Liver (tissue), 9 donors: Measurements from ENCODE around the gene GFRA4. TPM values are rescaled to one million over a fixed set of nuclear protein-coding genes. Genes with fewer than 3 reads are reported as not detected.
"Not testable (repeated sequence)": the region's sequence is repeated elsewhere in the genome, so short reads cannot be mapped to it uniquely, and the experiment has no call there.

ENCODE experiments used
- DNase-seq: peaks from one replicate; pipeline ENCODE4 v3.0.0-alpha.2; 2017; ENCODE audit warnings: low spot score
- H3K27ac ChIP-seq, 2 donors: one replicate each; pipeline ENCODE4 v1.7.0; 2013; ENCODE audit warnings: inconsistent platforms in 2 of 2, low read length in 2 of 2, control low read depth in 1 of 2, low read depth in 1 of 2, mild to moderate bottlenecking in 1 of 2
- H3K27me3 ChIP-seq, 4 donors: one replicate each; pipeline versions ENCODE4 v1.6.1 to v1.7.0; 2013; ENCODE audit warnings: low read length in 3 of 4, inconsistent platforms in 1 of 4, mild to moderate bottlenecking in 1 of 4, moderate library complexity in 1 of 4; ENCODE audit not compliant: control insufficient read depth in 4 of 4, insufficient read depth in 4 of 4
- H3K36me3 ChIP-seq, 4 donors: one replicate each; pipeline versions ENCODE4 v1.6.1 to v1.7.0; 2013; ENCODE audit warnings: low read length in 3 of 4, mild to moderate bottlenecking in 3 of 4, low read depth in 1 of 4, moderate library complexity in 1 of 4; ENCODE audit not compliant: control insufficient read depth in 4 of 4, insufficient read depth in 3 of 4
- H3K4me1 ChIP-seq, 4 donors: one replicate each; pipeline versions ENCODE4 v1.6.1 to v1.7.0; 2013; ENCODE audit warnings: low read length in 3 of 4, mild to moderate bottlenecking in 3 of 4, moderate library complexity in 1 of 4; ENCODE audit not compliant: control insufficient read depth in 4 of 4, insufficient read depth in 4 of 4
- H3K4me3 ChIP-seq, 3 donors: one replicate each; pipeline versions ENCODE4 v1.6.1 to v1.7.0; 2013; ENCODE audit warnings: low read length in 3 of 3, control low read depth in 1 of 3, low read depth in 1 of 3, mild to moderate bottlenecking in 1 of 3
- H3K9ac ChIP-seq, 2 donors: one replicate each; pipeline ENCODE4 v1.7.0; 2013; ENCODE audit warnings: low read length in 2 of 2, mild to moderate bottlenecking in 2 of 2, moderate library complexity in 2 of 2, control low read depth in 1 of 2, low read depth in 1 of 2
- H3K9me3 ChIP-seq, 4 donors: one replicate each; pipeline versions ENCODE4 v1.6.1 to v1.7.0; 2013; ENCODE audit warnings: low read length in 3 of 4; ENCODE audit not compliant: control insufficient read depth in 4 of 4
- EGR1 ChIP-seq, 2 donors: IDR thresholded peaks; 2 replicates each; pipeline ENCODE4 v1.6.1; 2016 to 2018; ENCODE audit warnings: antibody characterized with exemption in 2 of 2, low read depth in 2 of 2
- FOXA1 ChIP-seq: IDR thresholded peaks from 2 replicates; pipeline ENCODE4 v1.6.1; 2016; ENCODE audit warnings: antibody characterized with exemption
- FOXA2 ChIP-seq: IDR thresholded peaks from 2 replicates; pipeline ENCODE4 v1.6.1; 2016; ENCODE audit warnings: antibody characterized with exemption
- HNF4A ChIP-seq, 2 donors: conservative IDR thresholded peaks; 2 replicates each; pipeline ENCODE4 v1.6.1; 2016; ENCODE audit warnings: antibody characterized with exemption in 2 of 2, mild to moderate bottlenecking in 2 of 2
- JUND ChIP-seq, 2 donors: IDR thresholded peaks; 2 replicates each; pipeline ENCODE4 v1.6.1; 2016; ENCODE audit warnings: antibody characterized with exemption in 2 of 2
- RXRA ChIP-seq, 2 donors: IDR thresholded peaks; 2 replicates each; pipeline ENCODE4 v1.6.1; 2017 to 2018; ENCODE audit warnings: antibody characterized with exemption in 2 of 2, mild to moderate bottlenecking in 1 of 2
- SP1 ChIP-seq: IDR thresholded peaks from 2 replicates; pipeline ENCODE4 v1.6.1; 2018; ENCODE audit warnings: antibody characterized with exemption, mild to moderate bottlenecking
- TAF1 ChIP-seq: conservative IDR thresholded peaks from 2 replicates; pipeline ENCODE4 v1.6.1; 2016; ENCODE audit warnings: antibody characterized with exemption, mild to moderate bottlenecking
- YY1 ChIP-seq: IDR thresholded peaks from 2 replicates; pipeline ENCODE4 v1.6.1; 2016; ENCODE audit warnings: antibody characterized with exemption, mild to moderate bottlenecking
- WGBS: extraction: QIAGEN DNeasy Blood & Tissue Kit; methylation state at CpG from one replicate; pipeline ENCODE4 v1.1.7; 2013; 5-methylcytosine and 5-hydroxymethylcytosine counted together
- polyA plus RNA-seq, 2 donors: library from polyadenylated mRNA; stranded (reverse) in 1 of 2; unstranded in 1 of 2; fragments of 200-250 nt in 1 of 2; fragments of >200 nt in 1 of 2; fragmentation: Nextera tagmentation in 1 of 2; extraction: Ambion mirVana in 1 of 2; gene quantifications; one replicate each; pipeline versions ENCODE4 v1.2.1 to v1.2.3, GENCODE V29; 2013 to 2015
- total RNA-seq, 2 donors: library from RNA; depleted of rRNA; stranded (reverse); fragments of >200 nt; gene quantifications; one replicate each; pipeline ENCODE4 v1.2.3, GENCODE V29; 2014
- TF ChIP-seq, protein P1 (sequence below): fragments of 150-350 bp; IDR thresholded peaks from 2 replicates; pipeline ENCODE4 v1.5.1; 2017; ENCODE audit warnings: improper control_type of control experiment, low read depth, low read length; ENCODE audit not compliant: missing input control
- TF ChIP-seq, protein P2 (sequence below): IDR thresholded peaks from 2 replicates; pipeline ENCODE4 v1.6.1; 2016; ENCODE audit warnings: antibody characterized with exemption
- TF ChIP-seq, protein P3 (sequence below): IDR thresholded peaks from 2 replicates; pipeline ENCODE4 v1.6.1; 2016; ENCODE audit warnings: antibody characterized with exemption
- TF ChIP-seq, protein P4 (sequence below): IDR thresholded peaks from 2 replicates; pipeline ENCODE4 v1.6.1; 2016; ENCODE audit warnings: antibody characterized with exemption
- TF ChIP-seq, protein P5 (sequence below): IDR thresholded peaks from 2 replicates; pipeline ENCODE4 v1.6.1; 2016; ENCODE audit warnings: antibody characterized with exemption, mild to moderate bottlenecking
- donor health status: healthy.
- donor health status: healthy.
- donor health status: healthy.
- donor health status: healthy.
- donor health status: healthy.

The GFRA4 gene
- total and polyA plus RNA-seq, 4 donors = not detected

DNA sequence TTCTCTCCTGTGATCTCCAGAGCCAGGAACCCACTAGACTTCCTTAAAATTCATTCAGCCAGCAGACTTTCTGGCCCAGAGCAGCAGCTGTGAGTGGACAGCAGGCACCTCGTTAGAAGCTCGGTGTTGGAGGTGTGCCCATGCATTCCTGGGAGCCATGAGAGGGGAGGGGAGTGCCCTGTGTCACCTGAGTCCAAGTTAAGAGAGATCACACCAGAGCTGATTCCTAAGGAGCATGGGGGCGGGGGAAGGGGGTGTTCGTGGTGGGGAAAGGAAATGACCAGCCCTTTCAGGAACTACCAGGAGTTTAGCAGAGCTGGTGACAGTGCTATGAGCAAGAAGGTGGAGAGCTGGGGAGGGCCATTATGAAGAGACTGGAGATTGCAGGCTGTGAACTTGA lies 46.9 kb downstream of the GFRA4 start:
- Histone ChIP-seq H3K36me3 (peaks cover 5 to 19% (median 13%) of the 10 kb centered on the region in 4 donors), H3K9me3 (no peaks in the 10 kb centered on the region), H3K9ac (no peak overlapping the region), H3K27ac (no peak overlapping the region), H3K4me3 (no peak overlapping the region), H3K27me3 (no peaks in the 10 kb centered on the region), H3K4me1 (no peaks in the 10 kb centered on the region)
- WGBS = 70% methylated on average over 4 of the region's 4 CpGs
- TF ChIP-seq FOXA2 (no peak), YY1 (no peak), RXRA (IDR thresholded peaks at IDR 0.05) (no peak), TAF1 (no peak), FOXA1 (no peak), JUND (IDR thresholded peaks at IDR 0.05) (no peak), HNF4A (conservative IDR thresholded peaks at IDR 0.05) (no peak), EGR1 (IDR thresholded peaks at IDR 0.05; ENCODE audit: low read depth in 2 of 2) (no peak), SP1 (no peak)
- TF ChIP-seq, protein P1, sequence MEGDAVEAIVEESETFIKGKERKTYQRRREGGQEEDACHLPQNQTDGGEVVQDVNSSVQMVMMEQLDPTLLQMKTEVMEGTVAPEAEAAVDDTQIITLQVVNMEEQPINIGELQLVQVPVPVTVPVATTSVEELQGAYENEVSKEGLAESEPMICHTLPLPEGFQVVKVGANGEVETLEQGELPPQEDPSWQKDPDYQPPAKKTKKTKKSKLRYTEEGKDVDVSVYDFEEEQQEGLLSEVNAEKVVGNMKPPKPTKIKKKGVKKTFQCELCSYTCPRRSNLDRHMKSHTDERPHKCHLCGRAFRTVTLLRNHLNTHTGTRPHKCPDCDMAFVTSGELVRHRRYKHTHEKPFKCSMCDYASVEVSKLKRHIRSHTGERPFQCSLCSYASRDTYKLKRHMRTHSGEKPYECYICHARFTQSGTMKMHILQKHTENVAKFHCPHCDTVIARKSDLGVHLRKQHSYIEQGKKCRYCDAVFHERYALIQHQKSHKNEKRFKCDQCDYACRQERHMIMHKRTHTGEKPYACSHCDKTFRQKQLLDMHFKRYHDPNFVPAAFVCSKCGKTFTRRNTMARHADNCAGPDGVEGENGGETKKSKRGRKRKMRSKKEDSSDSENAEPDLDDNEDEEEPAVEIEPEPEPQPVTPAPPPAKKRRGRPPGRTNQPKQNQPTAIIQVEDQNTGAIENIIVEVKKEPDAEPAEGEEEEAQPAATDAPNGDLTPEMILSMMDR = no peak
- TF ChIP-seq, protein P2, sequence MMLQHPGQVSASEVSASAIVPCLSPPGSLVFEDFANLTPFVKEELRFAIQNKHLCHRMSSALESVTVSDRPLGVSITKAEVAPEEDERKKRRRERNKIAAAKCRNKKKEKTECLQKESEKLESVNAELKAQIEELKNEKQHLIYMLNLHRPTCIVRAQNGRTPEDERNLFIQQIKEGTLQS = no peak
- TF ChIP-seq, protein P3, sequence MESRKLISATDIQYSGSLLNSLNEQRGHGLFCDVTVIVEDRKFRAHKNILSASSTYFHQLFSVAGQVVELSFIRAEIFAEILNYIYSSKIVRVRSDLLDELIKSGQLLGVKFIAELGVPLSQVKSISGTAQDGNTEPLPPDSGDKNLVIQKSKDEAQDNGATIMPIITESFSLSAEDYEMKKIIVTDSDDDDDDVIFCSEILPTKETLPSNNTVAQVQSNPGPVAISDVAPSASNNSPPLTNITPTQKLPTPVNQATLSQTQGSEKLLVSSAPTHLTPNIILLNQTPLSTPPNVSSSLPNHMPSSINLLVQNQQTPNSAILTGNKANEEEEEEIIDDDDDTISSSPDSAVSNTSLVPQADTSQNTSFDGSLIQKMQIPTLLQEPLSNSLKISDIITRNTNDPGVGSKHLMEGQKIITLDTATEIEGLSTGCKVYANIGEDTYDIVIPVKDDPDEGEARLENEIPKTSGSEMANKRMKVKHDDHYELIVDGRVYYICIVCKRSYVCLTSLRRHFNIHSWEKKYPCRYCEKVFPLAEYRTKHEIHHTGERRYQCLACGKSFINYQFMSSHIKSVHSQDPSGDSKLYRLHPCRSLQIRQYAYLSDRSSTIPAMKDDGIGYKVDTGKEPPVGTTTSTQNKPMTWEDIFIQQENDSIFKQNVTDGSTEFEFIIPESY = no peak
- TF ChIP-seq, protein P4, sequence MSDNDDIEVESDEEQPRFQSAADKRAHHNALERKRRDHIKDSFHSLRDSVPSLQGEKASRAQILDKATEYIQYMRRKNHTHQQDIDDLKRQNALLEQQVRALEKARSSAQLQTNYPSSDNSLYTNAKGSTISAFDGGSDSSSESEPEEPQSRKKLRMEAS = no peak
- TF ChIP-seq, protein P5, sequence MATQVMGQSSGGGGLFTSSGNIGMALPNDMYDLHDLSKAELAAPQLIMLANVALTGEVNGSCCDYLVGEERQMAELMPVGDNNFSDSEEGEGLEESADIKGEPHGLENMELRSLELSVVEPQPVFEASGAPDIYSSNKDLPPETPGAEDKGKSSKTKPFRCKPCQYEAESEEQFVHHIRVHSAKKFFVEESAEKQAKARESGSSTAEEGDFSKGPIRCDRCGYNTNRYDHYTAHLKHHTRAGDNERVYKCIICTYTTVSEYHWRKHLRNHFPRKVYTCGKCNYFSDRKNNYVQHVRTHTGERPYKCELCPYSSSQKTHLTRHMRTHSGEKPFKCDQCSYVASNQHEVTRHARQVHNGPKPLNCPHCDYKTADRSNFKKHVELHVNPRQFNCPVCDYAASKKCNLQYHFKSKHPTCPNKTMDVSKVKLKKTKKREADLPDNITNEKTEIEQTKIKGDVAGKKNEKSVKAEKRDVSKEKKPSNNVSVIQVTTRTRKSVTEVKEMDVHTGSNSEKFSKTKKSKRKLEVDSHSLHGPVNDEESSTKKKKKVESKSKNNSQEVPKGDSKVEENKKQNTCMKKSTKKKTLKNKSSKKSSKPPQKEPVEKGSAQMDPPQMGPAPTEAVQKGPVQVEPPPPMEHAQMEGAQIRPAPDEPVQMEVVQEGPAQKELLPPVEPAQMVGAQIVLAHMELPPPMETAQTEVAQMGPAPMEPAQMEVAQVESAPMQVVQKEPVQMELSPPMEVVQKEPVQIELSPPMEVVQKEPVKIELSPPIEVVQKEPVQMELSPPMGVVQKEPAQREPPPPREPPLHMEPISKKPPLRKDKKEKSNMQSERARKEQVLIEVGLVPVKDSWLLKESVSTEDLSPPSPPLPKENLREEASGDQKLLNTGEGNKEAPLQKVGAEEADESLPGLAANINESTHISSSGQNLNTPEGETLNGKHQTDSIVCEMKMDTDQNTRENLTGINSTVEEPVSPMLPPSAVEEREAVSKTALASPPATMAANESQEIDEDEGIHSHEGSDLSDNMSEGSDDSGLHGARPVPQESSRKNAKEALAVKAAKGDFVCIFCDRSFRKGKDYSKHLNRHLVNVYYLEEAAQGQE = no peak
- DNase-seq = no peak

DNA sequence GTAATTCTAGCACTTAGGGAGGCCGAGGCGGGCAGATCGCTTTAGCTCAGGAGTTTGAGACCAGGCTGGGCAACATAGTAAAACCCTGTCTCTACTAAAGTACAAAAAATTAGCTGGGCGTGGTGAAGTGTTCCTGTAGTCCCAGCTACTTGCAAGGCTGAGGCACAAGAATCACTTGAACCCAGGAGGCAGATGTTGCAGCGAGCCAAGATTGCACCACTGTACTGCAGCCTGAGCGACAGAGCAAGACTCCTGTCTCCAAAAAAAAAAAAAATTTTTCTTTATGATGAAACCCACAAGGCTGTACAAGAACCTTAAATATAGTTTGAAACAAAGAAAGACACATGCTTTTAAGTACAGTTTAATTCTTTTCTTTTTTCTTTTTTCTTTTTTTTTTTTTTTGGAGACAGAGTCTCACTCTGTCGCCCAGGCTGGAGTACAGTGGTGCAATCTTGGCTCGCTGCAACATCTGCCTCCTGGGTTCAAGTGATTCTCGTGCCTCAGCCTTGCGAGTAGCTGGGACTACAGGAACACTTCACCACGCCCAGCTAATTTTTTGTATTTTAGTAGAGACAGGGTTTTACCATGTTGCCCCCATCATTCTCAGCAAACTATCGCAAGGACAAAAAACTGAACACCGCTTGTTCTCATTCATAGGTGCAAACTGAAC lies 47.9 kb downstream of the GFRA4 start:
- H3K4me3 ChIP-seq, H3K9me3 ChIP-seq, DNase-seq, H3K27me3 ChIP-seq, H3K9ac ChIP-seq, H3K27ac ChIP-seq, H3K4me1 ChIP-seq: not testable (repeated sequence)
- WGBS = 97% methylated on average over 13 of the region's 13 CpGs
- H3K36me3 ChIP-seq = peaks cover 5 to 19% (median 13%) of the 10 kb centered on the region in 4 donors
